Measurements from ENCODE around the gene RAB10.

- TF ChIP-seq, protein P1, sequence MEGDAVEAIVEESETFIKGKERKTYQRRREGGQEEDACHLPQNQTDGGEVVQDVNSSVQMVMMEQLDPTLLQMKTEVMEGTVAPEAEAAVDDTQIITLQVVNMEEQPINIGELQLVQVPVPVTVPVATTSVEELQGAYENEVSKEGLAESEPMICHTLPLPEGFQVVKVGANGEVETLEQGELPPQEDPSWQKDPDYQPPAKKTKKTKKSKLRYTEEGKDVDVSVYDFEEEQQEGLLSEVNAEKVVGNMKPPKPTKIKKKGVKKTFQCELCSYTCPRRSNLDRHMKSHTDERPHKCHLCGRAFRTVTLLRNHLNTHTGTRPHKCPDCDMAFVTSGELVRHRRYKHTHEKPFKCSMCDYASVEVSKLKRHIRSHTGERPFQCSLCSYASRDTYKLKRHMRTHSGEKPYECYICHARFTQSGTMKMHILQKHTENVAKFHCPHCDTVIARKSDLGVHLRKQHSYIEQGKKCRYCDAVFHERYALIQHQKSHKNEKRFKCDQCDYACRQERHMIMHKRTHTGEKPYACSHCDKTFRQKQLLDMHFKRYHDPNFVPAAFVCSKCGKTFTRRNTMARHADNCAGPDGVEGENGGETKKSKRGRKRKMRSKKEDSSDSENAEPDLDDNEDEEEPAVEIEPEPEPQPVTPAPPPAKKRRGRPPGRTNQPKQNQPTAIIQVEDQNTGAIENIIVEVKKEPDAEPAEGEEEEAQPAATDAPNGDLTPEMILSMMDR (IDR thresholded peaks at IDR 0.05): no peak
- TF ChIP-seq POLR2A (IDR thresholded peaks at IDR 0.05) (no peak), EP300 (IDR thresholded peaks at IDR 0.05) (no peak)
Measured at GRCh38 chr2:26176279-26176615, 142.4 kb downstream of the RAB10 start.

Data from upper lobe of left lung (tissue), 4 donors.